Progenitor cell of endocrine pancreas (in vitro differentiated cells): Measurements from ENCODE around the gene IGSF22. TPM values are rescaled to one million over a fixed set of nuclear protein-coding genes. Genes with fewer than 3 reads are reported as not detected.

ENCODE experiments used
- DNase-seq: peaks from one replicate; pipeline ENCODE4 v3.0.0; 2021; ENCODE audit warnings: low spot score; ENCODE audit not compliant: unreplicated experiment
- H3K27ac Mint-ChIP-seq: 2 replicates; pipeline ENCODE4 v1.8.0; 2021; ENCODE audit warnings: mild to moderate bottlenecking, moderate library complexity, mixed read lengths
- H3K27me3 Mint-ChIP-seq: 2 replicates; pipeline ENCODE4 v1.8.0; 2021; ENCODE audit warnings: mixed read lengths
- H3K36me3 Mint-ChIP-seq: 2 replicates; pipeline ENCODE4 v1.8.0; 2022; ENCODE audit warnings: mixed read lengths; ENCODE audit not compliant: insufficient read depth
- H3K4me1 Mint-ChIP-seq: 2 replicates; pipeline ENCODE4 v1.8.0; 2021; ENCODE audit warnings: low read depth, mixed read lengths
- H3K4me3 Mint-ChIP-seq: 2 replicates; pipeline ENCODE4 v1.8.0; 2021; ENCODE audit warnings: low read depth, mild to moderate bottlenecking, moderate library complexity, mixed read lengths
- H3K9me3 Mint-ChIP-seq: 2 replicates; pipeline ENCODE4 v1.8.0; 2021; ENCODE audit warnings: low read depth, mixed read lengths
- CTCF ChIP-seq: fragments of 200-600 bp; sonication (generic); IDR thresholded peaks from one replicate; pipeline ENCODE4 v1.5.0; 2021; ENCODE audit warnings: antibody characterized with exemption, mild to moderate bottlenecking; ENCODE audit not compliant: unreplicated experiment
- total RNA-seq: library from RNA; stranded (reverse); gene quantifications from 2 replicates; pipeline ENCODE4 v1.2.1, GENCODE V29; 2021

The IGSF22 gene
- total RNA-seq, 1 donor from 2014 or later, result 1.3 TPM

DNA sequence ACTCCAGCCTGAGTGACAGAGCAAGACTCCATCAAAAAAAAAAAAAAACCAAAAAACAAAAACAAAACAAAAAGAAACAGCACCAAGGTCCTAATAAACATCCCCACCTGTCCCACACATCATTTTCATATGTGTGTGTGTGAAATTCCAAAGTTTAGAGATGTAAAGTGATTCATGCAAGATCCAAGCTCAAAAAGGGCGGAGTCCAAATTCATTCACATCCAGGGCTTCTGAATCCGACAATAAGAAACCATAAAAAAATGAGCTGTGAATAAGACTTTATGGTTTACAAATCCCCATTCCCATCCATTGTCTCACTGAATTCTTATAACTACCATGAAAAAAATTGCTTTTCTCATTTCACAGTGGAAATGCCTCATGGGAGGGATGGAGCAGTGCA is 30.9 kb upstream of the IGSF22 start:
- Mint-ChIP-seq H3K27ac (no peak overlapping the region), H3K9me3 (no peaks in the 10 kb centered on the region), H3K4me1 (no peaks in the 10 kb centered on the region), H3K27me3 (no peaks in the 10 kb centered on the region), H3K4me3 (no peak overlapping the region), H3K36me3 (peaks cover 1% of the 10 kb centered on the region)
- no peak for DNase-seq
- no peak for TF ChIP-seq CTCF

DNA sequence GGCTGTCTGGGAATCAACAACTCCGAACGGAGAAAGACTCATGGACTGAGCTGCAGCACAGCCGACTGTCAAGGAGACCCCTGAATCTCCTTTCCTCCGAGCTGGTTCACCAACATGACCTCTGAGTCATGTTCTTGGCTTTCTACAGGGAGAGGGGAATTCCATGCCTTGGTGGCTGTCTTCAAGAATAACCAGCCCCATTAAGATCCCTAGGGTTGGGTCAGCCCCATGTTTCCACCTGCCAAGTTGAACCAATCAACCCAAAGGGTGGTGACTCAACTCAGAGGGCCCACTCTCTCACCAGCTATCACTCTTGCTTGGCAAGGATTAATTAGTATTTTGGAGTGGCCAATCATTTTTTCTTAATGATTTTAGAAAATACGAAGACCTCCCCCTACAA is 28.3 kb upstream of the IGSF22 start:
- Mint-ChIP-seq H3K9me3 (no peaks in the 10 kb centered on the region), H3K36me3 (no peaks in the 10 kb centered on the region), H3K4me1 (no peaks in the 10 kb centered on the region), H3K27me3 (no peaks in the 10 kb centered on the region), H3K4me3 (no peak overlapping the region), H3K27ac (no peak overlapping the region)
- no peak for DNase-seq
- TF ChIP-seq CTCF, result no peak

DNA sequence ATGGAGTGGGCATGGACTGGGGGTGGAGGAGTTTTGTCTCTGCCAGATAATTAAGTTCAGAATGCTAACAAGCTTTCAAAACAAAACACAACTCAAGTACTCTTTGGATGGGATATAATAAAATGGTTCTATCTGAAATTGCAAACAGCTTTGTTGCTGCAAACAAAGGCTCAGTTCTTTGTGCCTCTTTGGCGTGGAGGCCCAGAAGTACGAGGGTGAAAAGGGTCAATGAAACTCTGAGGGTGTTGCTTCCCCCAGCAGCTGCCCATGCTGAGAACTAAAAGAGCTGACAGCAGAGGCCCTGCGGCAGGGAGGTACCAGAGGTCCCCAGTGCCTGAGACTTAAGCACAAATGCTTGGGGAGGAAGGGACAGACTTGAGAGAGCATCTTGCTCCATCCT is 26.5 kb upstream of the IGSF22 start:
- no peak for TF ChIP-seq CTCF
- Mint-ChIP-seq H3K27me3 (no peaks in the 10 kb centered on the region), H3K4me1 (no peaks in the 10 kb centered on the region), H3K36me3 (no peaks in the 10 kb centered on the region), H3K9me3 (no peaks in the 10 kb centered on the region), H3K27ac (no peak overlapping the region), H3K4me3 (no peak overlapping the region)
- no peak for DNase-seq

GRCh38 chr11:18750944-18751343 is 25.0 kb upstream of the IGSF22 start:
- no peaks in the 10 kb centered on the region for H3K27me3 Mint-ChIP-seq
- TF ChIP-seq CTCF, result no peak
- H3K4me1 Mint-ChIP-seq, result peaks cover 2% of the 10 kb centered on the region
- DNase-seq, result no peak
- H3K9me3 Mint-ChIP-seq, result no peaks in the 10 kb centered on the region
- no peak overlapping the region for H3K27ac Mint-ChIP-seq
- no peak overlapping the region for H3K4me3 Mint-ChIP-seq
- H3K36me3 Mint-ChIP-seq, result no peaks in the 10 kb centered on the region

GRCh38 chr11:18749681-18750319 is 23.8 kb upstream of the IGSF22 start:
- H3K27ac Mint-ChIP-seq, result no peak overlapping the region
- H3K4me1 Mint-ChIP-seq, result peaks cover 2% of the 10 kb centered on the region
- H3K36me3 Mint-ChIP-seq, result no peaks in the 10 kb centered on the region
- no peaks in the 10 kb centered on the region for H3K9me3 Mint-ChIP-seq
- DNase-seq, result no peak
- no peak overlapping the region for H3K4me3 Mint-ChIP-seq
- no peaks in the 10 kb centered on the region for H3K27me3 Mint-ChIP-seq
- no peak for TF ChIP-seq CTCF
